NCI-H2196 treated with DMSO at 0.1 percent for 48 hours (cell line): ENCODE measurements around the gene PNPLA5.
"Not testable (repeated sequence)": the region's sequence is repeated elsewhere in the genome, so short reads cannot be mapped to it uniquely, and the experiment has no call there.

Experiments
- DNase-seq: peaks from one replicate; lab custom pipeline; 2025; ENCODE audit not compliant: unreplicated experiment; lab: John Stamatoyannopoulos, UW

The PNPLA5 gene

DNA sequence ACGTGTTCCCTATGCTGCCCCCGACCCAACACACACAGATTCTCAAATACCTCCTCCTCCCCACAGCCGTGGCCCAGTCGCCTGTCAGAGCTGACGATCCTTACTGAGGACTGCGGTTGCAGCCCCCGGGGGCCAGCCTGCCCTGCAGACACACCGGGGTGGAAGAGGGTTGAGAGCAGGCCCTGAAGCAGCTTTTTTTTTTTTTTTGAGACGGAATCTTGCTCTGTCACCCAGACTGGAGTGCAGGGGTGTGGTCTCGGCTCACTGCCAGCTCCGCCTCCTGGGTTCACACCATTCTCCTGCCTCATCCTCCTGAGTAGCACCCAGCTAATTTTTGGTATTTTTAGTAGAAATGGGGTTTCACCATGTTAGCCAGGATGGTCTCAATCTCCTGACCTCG is 11.2 kb upstream of the PNPLA5 start:
- not testable (repeated sequence) for DNase-seq

DNA sequence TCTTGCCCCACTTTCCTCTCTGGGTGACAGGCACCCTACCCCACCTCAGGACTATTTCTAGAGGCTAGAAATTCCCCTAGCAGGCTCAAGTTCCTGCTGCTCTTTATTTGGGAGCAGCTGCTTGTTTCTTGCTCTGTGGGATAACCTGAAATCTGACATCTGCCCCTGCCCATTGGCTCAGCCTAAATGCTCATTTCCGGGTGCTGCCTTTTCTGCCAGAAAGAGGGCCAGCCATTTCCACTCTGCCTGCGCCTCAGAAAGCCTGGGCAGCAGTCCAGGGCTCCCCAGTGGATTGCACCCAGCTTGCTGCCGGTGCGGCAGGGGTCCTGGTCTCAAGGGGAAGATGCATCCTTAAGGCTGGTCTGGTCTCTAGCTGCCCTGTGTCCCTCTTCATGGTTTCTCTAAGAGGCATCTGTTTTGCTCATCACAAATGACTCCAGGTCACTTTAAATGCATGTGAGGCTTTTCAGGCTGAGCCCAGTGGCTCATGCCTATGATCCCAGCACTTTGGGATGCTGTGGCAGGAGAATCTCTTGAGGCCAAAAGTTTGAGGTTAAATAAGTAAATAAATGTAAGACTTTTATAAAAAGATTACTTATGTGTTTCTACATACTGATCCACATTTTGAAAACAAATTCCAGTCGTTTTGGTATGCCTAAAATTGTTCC is 10.3 kb upstream of the PNPLA5 start:
- DNase-seq = no peak

DNA sequence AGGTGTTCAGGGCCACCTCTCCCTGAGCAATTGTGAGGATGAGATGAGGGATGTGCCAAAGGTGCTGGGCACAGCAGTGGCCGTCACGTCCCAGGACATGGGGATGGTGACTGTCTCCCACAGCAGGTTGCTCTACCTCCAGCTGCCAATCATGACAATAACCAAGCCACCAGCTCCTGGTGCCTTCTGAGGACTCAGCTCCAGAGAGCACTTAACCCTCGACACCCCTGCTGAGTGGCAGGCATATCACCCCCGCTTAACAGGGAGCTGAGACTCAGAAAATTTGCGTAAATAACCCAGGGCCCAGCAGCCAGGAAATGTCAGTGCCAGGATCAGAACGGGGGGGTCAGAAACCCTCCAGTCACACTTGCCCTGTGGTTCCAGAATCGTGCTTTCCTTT is 8.4 kb upstream of the PNPLA5 start:
- DNase-seq = no peak

DNA sequence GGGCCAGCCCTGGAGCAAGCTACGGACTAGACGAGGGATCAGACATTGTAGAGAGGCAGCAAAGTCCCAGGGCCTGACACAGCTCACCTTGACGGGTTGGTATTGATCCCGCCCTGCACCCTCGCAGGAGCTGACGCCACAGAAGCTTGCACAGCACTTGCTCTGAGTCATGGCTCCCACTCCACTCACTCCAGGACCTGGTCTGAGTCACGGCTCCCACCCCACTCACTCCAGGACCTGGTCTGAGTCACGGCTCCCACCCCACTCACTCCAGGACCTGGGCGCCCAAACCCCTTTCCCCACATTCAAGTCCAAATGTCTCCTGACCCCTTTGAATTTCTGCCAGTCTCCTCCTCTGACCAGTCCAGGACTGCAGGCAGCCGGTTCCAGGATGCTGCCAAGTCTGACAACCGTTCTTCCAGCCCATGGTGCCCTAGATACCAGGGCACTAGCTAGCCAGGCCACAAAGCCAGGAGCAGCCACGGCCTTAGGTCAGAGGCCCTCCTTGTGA is 6.0 kb upstream of the PNPLA5 start:
- no peak for DNase-seq

DNA sequence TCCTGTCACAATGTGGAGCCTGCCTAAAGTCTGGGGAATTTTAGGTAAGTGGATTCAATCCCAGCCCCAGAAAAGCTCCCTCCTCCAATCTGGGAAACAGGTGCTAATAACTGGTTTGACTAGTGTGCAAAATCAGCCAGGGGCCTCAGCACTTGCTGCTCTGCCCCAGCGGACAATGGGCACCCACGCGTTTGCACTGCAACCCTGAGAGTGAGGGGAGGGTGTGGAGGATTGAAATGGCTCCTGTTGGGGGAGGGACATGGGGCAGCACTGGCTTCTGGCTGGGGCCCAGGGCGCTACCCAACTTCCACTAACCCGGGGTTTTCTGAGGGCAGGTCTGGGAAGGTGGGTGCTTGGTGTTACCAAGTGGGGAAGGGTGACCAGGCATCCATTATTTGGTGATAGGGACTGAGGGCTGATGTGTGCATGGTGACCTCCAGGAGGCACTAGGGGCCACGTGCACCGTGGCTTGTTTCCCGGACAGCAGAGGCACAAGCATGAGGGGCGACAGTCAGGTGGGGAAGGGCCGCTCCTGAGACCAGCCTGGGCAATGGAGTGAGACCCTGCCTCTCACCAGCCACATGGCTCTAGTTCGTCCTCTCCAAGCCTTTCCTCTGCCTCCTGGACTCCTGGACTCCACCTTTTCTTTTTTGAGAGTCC is 4.3 kb upstream of the PNPLA5 start:
- DNase-seq = no peak

DNA sequence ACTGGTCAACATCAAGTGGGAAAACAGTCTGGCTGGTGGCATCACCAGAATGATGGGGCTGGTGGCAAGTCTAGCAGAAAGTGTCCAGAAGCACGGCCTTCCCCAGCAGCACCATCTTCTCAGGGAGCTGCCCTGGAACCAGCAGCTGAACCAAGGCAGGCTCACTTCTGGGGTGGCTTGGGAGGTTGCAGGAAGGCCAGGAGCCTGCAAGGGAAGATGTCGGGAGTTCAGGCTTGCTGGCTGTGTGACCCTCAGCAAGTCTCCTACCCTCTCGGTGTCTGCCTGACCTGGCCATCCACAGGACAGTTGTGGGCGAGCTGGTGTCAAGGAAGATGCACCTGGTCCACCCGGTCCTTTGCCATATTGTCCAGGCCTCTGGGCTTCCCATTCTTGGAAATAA is 2.3 kb upstream of the PNPLA5 start:
- no peak for DNase-seq

DNA sequence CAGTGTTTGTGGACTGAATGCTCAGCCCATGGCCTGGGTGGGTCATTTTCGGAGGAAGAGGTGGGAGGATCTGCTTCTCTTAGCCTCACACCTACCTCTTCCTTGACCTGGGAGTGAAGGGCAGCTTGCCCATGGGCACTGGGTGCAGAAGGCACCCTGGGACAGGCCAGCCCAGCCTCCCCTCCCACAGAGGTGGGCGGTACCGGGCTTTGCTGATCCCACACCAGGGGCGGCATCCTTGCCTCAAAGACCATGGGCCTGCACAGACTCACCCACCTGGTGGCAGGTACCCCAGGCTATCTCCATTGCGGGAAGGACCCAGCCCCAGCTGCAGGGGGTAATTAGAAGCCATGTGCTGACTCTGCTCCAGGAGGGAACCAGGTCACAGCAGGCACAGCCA is 1.5 kb upstream of the PNPLA5 start:
- no peak for DNase-seq

DNA sequence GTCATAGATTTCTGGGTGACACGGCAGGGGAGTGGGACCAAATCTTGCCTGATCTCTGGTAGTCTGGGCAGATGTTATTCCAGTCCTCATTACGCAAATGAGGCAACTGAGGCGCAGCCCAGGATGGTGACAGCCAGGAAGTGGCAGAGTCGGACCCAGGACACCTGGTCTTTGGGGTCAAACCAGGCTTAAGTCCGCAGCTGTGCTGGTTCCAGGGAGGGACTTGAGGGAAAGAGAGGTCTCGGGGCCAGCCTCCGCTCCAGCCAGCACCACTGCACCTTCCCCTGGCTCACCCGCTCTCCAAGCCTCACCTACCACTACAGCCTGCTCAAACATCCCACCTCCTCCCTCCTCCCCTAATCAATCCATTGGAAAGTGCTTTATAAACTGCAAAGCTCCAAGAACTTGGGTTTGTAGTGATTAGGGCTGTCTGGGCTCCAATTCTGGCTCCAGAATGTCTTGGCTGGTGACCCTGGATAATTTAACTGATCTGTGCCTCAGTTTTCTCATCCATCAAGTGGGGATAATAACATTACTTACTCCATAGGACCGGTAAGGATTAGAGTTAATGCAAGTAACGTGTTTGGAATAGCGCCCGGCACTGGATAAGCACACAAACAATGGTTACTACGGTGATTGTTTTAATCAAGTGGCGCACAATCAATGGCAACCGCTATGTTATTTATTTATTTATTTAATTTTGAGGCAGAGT is 526 bp upstream of the PNPLA5 start:
- DNase-seq = no peak

DNA sequence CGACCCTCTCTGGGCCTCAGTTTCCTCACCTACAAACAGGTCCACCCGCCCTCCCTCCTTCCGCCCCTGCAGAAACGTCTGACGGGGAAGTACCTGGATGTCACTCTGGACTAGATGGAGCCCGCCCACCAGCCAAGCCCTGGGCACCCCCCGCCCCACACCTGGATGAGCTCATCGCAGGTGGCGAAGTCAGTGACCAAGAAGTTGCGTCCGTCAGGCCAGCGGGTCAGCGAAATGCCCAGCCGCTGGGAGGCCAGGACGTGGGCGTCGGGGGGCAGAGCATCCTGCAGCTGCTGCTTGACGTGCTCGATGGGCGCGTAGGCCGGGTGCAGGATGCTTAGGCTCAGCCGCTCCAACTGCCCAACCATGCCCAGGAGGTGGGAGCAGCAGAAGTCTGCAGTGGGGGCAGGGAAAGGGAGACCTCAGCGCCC is 897 bp downstream of the PNPLA5 start:
- DNase-seq = no peak

DNA sequence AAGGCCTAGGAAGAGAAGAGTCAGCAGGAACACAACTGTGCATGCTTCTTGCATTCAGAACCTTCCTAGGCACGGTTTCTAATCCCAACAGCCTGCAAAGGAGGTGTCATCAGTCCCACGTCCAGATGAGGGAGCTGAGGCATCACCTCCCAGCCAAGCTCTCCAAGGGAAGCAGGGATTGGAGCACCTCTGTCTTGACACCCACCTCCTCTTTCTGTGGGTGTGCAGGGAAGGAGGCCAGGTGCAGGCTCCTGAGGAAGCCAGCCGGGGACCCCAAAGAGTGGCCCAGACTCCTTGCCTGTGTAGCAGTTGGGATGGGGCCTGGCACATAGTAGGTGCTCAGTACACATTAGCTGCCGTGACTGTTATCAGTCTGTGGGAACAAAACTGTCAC is 2.0 kb downstream of the PNPLA5 start:
- no peak for DNase-seq

DNA sequence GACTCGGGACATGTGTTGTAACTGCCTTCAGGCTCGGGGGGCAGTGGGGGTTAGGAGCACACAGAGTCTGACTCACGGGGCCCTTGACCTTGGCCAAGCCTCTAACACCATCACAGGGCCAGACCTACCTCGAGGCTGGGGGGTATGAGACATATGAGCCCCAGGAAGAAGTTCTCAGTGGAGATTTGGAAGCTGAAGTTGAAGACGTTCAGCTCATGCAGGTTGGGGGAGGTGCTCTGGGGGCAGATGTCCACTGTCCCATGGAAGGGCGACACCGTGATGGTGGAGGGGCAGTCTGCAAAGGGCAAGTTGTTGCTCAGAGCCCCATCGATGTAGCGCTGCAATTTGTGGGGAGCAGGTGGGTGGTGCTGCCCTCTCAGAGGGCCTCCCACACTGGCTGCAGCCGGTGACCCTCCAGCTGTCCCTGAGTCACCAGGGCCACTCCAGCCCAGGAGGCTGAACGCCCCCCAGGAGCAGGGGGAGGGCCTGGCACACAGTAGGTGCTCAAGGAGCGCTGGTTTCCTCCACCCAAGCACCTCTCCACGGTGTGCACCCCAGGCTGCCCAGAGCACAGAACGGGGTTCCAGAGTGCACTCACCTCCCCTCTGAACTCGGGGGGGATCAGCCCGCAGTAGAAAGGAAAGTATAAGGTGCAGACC is 2.5 kb downstream of the PNPLA5 start:
- no peak for DNase-seq

DNA sequence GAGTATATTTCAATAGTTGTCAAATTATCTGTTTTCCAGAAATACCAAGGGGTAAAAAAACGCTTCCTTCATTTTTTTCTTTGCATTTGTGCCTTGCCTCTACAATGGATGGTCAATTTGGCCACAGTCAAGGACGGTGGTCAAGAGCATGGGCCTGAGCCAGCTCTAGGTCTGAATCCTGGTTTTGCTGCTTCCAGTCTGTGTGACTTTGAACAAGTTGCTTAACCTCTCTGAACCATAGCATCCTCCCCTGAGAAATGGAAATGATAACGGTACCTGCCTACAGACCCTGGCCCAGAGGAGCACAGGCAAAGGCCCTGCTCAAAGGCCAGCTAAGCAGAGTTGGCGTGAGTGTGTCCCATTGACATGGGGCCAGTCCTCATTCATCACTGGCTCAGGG is 3.1 kb downstream of the PNPLA5 start:
- DNase-seq = no peak

DNA sequence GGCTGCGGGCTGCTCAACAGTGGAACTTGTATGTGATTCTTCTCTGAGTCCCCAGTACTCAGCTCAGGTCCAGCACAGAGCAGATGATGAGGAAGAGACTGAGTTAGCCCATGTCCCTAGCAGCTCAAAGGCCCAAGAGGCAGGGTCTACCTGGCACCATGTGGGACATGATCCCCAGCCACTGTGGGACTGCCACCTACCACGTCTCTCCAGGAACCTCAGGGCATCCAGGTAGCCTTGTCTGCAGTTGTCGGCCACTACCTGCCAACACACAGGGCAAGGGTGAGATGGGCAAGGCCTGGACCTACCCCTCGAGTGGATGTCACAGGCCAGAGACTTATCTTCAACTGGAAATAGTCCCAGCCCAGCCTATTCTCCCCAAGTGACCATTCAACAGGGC is 4.4 kb downstream of the PNPLA5 start:
- DNase-seq = no peak

DNA sequence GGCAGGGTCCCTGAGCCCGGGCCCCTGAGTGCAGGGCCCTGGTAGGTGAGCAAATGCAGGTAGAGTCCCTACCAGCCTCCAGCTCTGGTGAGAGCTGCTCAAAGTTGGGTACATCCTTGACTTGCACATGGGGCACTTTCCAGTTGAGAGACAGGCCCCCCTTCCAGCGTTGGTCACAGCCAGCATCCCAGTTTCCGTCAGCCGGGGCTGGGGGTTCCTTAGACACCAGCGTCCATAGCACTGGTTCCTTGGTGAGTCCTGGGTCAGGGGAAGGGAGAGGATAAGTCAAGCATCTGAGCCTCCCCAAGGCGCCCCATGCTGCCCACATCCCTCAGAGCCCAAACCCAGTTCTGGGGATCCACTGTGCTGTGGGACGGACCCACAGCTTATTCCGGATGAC is 5.6 kb downstream of the PNPLA5 start:
- no peak for DNase-seq

DNA sequence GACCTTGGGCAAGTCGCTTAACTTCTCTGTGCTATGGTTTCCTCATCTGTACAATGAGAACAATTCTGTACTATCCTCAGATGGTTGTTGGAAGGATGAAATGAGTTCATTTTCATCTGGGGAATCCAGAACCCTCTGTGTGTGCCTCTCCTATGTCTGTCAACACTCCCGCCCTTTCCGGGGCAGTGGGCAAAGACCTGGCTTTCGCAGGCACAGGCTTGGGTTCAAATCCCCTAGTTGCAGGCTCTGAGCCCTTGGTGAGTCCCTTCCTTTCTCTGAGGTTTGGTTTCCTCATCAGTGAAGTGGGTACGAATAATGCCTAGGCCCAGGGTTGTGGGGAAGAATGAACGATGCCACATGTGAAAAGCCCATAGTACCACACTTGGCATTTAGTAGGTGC is 6.0 kb downstream of the PNPLA5 start:
- DNase-seq = no peak

DNA sequence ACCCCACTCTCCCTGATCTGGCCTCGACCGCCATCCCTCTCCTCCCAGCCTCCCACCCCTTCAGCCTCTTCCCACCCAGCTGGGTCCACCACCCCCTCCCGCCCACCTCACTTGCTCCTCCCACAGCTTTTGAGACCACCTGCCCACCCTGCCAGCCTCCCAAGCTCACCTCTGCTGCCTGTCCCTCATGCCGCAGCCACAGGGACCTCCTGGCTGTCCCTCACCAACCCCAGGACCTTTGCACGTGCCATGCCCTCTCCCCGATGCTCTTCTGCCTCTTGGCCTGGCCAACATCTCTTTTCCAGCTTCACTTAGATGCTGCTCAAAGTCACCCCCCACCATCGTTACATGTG is 6.5 kb downstream of the PNPLA5 start:
- DNase-seq = no peak

DNA sequence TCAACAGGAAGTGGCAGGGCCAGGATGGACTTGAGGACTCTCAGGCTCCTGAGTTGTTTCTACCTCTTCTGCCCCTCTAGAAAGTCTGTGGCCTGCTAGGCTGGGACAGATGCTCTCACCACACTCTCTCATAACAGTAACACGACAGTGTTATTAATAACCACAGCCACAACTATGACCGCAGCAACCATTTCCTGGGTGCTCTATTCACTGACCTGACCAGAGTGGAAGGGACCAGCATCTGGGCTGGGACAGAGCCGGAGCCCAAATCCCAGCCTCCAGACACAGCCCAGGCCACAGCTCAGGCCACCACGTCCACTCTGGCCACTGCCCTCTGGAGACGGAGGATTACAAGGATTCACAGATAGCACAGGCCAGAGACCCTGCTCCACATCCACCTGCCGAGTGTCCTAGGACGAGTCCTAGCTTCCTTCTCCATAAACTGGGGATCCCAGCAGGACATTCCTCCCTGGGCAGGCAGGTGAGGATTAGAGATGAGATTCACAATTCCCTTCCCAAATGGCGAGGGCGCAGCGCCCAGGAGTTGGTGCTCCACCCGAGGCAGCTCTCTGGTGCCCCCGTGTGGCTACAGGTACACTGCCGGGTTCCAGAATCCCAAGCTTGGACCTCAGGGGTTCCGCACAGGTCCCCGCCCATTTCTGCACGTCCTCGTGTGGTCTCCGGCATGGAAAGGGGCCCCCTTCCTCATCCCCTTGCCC is 7.1 kb downstream of the PNPLA5 start:
- DNase-seq = peak; percentile 42

DNA sequence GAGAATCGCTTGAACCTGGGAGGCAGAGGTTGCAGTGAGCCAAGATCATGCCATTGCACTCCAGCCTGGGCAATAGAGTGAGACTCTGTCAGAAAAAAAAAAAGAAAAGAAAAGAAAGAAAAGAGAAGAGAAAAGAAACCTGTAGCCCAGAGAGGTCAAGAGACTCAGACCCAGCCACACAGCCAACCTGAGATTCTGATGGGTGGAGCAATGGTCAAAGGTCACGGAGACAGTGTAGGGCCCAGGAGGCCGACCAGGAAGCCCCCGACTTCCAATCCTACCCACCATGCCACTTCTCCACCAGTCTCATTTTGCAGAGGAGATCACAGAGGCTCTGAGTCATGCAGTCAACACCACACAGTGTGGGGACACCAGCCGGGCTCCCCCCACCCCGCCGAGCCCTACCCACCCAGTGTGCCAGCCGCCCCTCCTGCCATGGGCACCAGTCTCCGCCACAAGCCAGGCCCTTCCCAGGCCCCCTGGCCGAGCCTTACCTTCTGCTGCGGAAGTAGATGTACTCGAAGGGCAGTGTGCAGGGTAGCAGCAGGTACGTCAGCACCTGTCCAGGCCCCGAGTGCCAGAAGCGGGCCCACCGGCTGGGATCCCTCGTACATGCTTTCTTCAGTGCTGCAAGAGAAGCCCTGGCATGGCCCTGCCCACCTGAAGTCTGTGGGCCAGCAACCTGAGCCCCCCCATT is 7.9 kb downstream of the PNPLA5 start:
- DNase-seq = no peak

DNA sequence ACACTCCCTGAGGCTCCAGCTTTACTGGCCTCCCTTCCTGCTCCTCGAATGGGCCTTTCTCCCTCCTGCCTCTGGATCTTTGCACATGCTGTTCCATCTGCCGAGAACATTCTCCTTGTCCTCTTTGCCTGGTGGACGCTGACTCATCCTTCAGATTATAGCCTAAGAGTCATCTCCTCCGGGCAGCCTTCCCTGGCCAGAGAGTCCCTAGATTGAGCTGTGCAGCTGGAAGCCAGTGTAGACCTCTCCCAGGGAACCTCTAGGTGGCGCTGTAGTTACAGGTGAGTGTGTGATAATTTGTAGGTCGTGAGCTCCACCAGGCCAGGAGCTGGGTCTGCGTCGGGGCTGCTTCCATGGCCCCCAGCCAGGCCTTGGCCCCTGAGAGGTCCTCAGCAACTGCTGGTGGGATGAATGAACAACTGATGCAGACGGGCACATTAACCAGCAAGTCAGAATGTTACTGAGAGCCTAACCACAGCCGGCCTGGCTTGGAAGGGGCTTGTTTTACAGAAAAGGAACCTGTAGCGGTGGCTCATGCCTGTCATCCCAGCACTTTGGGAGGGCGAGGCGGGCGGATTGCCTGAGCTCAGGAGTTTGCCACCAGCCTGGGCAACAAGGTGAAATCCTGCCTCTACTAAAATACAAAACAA is 8.7 kb downstream of the PNPLA5 start:
- DNase-seq = peak; percentile 81

DNA sequence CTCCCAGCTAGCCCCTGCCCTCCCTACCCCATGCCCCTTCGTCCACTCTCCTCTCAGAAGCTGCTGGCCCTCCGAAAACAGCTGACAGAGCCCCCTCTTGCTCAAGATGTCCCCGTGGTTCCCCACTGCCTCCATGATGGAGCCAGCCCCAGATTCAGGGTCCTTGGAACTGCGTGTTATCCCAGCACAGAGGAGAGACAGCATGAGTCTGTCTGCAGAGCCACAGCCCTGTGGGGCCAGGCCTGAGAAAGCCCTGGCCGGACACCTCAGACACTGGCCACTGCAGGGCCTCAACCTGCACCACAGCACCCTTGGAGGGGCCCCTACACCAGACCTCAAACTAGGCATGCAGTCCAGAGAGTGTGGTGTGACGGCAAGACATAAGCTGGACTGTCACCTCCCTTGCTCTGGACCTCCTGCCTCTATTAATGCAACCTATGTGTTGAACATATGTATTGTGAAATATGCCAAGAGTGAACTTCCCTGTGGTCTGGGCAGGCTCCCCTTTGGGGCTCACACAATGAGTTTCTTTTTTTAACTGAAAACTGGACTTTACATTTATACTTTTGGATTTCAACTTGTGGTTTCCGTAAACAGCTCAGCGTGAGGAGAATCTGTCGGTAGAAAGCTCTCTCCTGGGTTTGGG is 9.6 kb downstream of the PNPLA5 start:
- no peak for DNase-seq
